ENCODE measurements around the gene STX18.
"Not testable (repeated sequence)": the region's sequence is repeated elsewhere in the genome, so short reads cannot be mapped to it uniquely, and the experiment has no call there.

The STX18 gene

GRCh38 chr4:4474476-4474875, 67.4 kb downstream of the STX18 start:
- no peak for DNase-seq

GRCh38 chr4:4472344-4472958, 69.4 kb downstream of the STX18 start:
- no peak for DNase-seq

DNA sequence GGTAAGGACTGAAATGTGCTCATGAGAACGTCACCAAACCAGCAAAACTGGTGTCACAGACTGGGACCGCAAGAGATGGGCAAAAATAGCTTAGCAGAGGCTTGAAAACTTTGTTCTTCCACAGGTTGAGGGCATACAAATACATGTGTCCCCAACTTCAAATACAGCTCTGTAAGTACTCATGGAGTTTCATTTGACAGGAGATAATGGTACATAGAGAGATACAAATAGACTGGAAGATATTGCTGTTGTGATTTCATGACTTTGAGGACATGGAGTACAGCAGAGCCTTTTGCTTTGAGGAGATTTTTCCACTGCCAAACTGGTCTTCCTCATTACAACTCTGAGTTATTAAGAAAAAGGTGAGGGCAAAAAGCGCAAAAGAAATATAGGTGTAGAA, 70.7 kb downstream of the STX18 start:
- no peak for DNase-seq

- DNase-seq, result no peak
Measured at GRCh38 chr4:4470208-4470607, 71.6 kb downstream of the STX18 start.

GRCh38 chr4:4465238-4465637, 76.6 kb downstream of the STX18 start:
- not testable (repeated sequence) for DNase-seq

GRCh38 chr4:4462970-4463369, 78.9 kb downstream of the STX18 start:
- no peak for DNase-seq

- DNase-seq, result no peak
Measured at GRCh38 chr4:4461850-4462249, 80.0 kb downstream of the STX18 start.

DNA sequence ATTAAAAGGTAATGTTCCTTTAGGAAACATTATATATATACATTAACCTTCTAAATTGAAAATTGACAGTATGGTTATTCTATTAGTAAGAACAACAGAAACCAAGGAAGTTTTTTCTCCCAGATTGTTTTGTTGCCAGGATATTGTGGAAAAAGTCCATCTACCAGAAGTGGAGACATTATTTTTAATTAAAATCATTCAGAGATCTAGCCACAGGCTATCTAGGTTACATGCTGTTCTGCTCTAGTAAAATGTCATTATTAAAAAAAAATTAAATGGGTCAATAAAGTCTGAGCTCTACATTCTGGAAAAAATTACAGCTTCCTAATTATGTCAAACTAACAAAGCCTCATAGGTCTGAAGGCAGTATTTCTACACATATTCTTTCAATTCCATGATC, 80.7 kb downstream of the STX18 start:
- DNase-seq, result no peak

- no peak for DNase-seq
Measured at GRCh38 chr4:4460759-4461158, 81.1 kb downstream of the STX18 start.

DNA sequence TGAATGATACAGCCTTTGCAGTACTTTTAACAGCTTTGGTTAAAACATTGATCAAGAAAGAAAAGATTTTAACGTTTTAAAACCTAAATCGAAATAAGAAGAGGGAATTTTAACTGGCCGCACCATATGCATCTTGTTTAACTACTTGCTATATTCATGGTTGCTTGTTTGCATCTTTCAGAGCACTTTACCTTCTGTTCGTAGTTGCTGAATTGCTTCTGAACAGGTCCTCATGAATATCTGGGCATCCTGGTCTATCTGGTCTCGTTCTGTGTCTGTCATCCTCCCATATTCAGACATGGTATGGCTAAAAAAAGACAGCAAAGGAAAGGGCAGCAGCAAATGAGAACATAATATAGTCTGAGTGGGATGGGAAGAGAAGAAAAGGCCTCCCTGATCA, 82.7 kb downstream of the STX18 start:
- DNase-seq, result no peak

DNA sequence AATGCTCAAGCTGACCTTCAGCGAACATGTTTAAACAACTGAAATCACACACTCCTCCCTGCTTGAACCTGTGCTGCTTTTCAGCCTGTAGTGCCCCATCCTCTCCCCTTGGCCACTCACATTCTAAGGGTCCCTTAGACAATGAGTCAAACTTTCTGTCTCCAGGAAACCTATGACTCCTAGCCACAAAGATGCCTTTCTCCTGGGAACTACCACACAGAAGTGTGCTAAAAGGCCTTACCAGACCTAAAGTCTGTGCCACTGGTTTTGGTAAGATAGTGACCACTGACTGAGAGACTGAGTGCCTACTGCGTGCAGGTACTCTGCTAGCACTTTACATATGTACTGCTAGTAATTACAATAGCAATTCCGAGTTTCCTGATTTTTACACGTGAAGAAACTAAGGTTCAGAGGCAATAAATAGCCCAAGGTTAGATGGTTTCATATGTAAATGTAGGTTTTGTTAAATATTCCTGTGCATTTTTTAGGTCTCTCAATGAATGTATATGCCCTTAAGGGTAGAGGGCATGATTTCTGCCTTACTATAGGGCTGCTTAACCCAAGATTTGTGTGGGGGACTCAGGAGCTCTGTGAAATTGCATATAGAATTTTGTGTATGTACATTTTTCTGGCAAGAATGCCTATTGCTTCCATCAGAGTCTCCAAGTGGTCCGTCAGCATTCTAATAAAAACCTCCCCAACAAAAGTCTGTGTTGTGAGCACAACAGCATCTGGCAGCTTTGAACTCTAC, 83.9 kb downstream of the STX18 start:
- no peak for DNase-seq

- no peak for DNase-seq
Measured at GRCh38 chr4:4456816-4457578, 84.9 kb downstream of the STX18 start.

DNA sequence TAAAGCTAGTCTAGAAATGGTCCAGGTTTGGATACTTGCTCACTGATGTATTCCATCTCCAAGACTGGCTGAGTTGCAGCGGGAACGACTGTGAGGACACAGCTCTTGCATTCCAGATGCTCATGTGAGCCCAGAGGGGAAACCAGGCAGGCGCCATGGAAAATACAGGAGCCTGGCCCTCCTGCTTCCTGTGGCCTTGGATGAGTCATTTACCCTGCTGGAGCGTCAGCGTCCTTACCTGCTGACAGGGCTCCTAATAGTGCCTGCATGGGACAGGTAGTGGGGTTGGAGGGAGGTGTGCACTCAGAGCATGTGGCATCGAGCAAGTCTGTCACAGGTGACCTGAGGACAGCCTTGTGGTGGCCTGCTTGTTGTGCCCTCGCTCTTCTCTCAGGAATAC, 85.5 kb downstream of the STX18 start:
- DNase-seq, result no peak

GRCh38 chr4:4455210-4455865, 86.5 kb downstream of the STX18 start:
- DNase-seq, result no peak

- DNase-seq, result no peak
Measured at GRCh38 chr4:4446434-4446833, 95.4 kb downstream of the STX18 start.

DNA sequence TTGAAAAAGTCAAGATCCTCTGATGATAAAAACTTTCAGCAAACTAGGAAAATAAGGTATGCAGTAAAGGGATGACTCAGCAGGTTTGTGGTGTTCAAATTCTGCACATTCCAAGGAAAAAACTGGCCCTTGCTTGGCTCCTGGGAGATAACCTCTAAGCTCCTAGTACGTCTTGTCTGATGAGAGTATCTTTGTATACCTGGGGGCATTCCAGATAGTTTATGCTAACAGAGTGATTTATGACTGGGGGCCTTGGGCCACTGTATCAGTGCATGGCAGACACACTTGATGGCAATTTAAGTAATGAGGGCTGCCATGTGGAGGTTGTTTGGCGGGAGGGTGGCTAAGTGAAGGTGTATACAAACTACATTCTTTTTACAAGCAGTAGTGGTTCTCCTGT, 98.0 kb downstream of the STX18 start:
- DNase-seq, result no peak

DNA sequence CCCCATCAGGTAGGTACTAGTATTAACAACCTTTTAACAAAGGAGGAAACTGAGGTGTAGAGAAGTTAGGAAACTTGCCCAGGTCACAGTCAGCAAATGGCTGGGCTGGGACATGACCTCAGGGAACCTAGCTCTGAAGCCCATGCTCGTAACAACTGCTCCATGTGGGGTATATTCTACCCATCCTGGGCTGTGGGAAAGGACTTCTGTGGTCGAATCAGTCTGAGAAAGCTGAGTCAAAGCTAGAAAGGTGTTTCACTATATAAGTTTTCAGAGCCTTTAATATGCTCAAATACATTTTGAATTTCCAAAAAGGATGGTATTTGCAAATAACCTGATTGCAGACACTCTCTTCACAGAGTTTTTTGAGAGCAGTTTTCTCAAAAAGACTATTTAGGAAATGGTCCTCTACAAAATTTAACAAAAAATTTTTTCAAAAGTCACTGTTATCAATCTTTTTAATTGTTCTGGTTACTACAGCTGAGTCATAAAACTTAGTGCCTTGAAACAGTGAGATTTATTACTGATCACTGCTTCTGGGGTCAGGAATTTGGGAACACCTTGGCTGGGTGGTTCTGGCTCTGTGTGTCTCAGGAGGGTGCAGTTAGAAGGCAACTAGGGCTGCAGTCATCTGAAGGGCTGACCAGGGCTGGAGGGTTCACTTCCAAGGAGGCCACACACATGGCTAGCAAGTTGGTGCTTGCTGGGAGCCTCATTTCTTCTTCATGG, 101.4 kb downstream of the STX18 start:
- DNase-seq, result no peak

DNA sequence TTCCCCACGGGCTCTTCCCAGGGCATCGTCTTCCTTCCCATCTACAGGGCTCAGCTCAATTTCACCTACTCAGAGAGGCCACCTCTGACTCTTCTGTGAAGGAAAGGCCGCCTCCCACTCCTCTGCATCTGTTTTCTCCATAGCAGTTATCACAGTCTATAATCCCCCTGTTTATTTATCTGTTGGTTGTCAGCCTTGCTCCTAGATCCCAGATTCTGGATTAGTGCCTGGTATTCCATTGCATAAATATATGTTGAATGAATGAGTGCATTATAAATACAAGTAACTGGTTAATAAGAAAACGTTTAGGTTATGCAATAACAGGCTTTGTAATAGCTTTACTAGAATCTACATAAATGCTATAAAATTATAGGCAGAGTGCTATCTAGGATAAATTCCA, 102.1 kb downstream of the STX18 start:
- DNase-seq, result no peak

- no peak for DNase-seq
Measured at GRCh38 chr4:4438891-4439290, 103.0 kb downstream of the STX18 start.

GRCh38 chr4:4437798-4438470, 103.9 kb downstream of the STX18 start:
- no peak for DNase-seq

GRCh38 chr4:4436244-4436823, 105.5 kb downstream of the STX18 start:
- no peak for DNase-seq

- DNase-seq, result no peak
Measured at GRCh38 chr4:4433941-4434340, 107.9 kb downstream of the STX18 start.
